Measurements from ENCODE around the gene KANSL1.
"Not testable (repeated sequence)": the region's sequence is repeated elsewhere in the genome, so short reads cannot be mapped to it uniquely, and the experiment has no call there.

The KANSL1 gene

GRCh38 chr17:46008591-46008990 is 184.6 kb downstream of the KANSL1 start:
- no peak for DNase-seq (ENCODE audit: low read depth, low spot score)
- H3K27ac ChIP-seq = no peak overlapping the region

GRCh38 chr17:46007461-46007965 is 185.7 kb downstream of the KANSL1 start:
- no peak overlapping the region for H3K27ac ChIP-seq

GRCh38 chr17:46006082-46006481 is 187.1 kb downstream of the KANSL1 start:
- DNase-seq (ENCODE audit: low read depth, low spot score); H3K27ac ChIP-seq: not testable (repeated sequence)

More at GRCh38 chr17:46007461-46007965, 185.7 kb downstream of the KANSL1 start:
- DNase-seq (ENCODE audit: low read depth, low spot score) = no peak

GRCh38 chr17:46003907-46004748 is 189.1 kb downstream of the KANSL1 start:
- no peak for DNase-seq (ENCODE audit: low read depth, low spot score)
- H3K27ac ChIP-seq = no peak overlapping the region

- no peak for DNase-seq (ENCODE audit: low read depth, low spot score)
- H3K27ac ChIP-seq = no peak overlapping the region
These were observed 190.3 kb downstream of the KANSL1 start for GRCh38 chr17:46002973-46003316.

- H3K27ac ChIP-seq = no peak overlapping the region
- no peak for DNase-seq (ENCODE audit: low read depth, low spot score)
These were observed 190.8 kb downstream of the KANSL1 start for GRCh38 chr17:46002311-46002972.

- no peak overlapping the region for H3K27ac ChIP-seq
- no peak for DNase-seq (ENCODE audit: low read depth, low spot score)
These were observed 191.6 kb downstream of the KANSL1 start for GRCh38 chr17:46001390-46002310.

- DNase-seq (ENCODE audit: low read depth, low spot score) = no peak
These were observed 192.5 kb downstream of the KANSL1 start for GRCh38 chr17:46000757-46001156.

GRCh38 chr17:46000292-46000691 is 192.9 kb downstream of the KANSL1 start:
- no peak for DNase-seq (ENCODE audit: low read depth, low spot score)
- H3K27ac ChIP-seq = no peak overlapping the region

More at GRCh38 chr17:46000757-46001156, 192.5 kb downstream of the KANSL1 start:
- no peak overlapping the region for H3K27ac ChIP-seq

- H3K27ac ChIP-seq = no peak overlapping the region
- no peak for DNase-seq (ENCODE audit: low read depth, low spot score)
These were observed 193.3 kb downstream of the KANSL1 start for GRCh38 chr17:45999900-46000290.

- no peak for DNase-seq (ENCODE audit: low read depth, low spot score)
- H3K27ac ChIP-seq = no peak within 1 kb of the TSS
These were observed 194.0 kb downstream of the KANSL1 start, which contains the start of gene STH for GRCh38 chr17:45998987-45999899. STH (plus strand) TSS chr17:45999250; CDS start chr17:45999280, 30 bp downstream.

GRCh38 chr17:45997624-45998023 is 195.6 kb downstream of the KANSL1 start:
- no peak overlapping the region for H3K27ac ChIP-seq
- no peak for DNase-seq (ENCODE audit: low read depth, low spot score)

- no peak for DNase-seq (ENCODE audit: low read depth, low spot score)
- H3K27ac ChIP-seq = no peak overlapping the region
These were observed 196.1 kb downstream of the KANSL1 start for GRCh38 chr17:45997166-45997565.

GRCh38 chr17:45996282-45996937 is 196.8 kb downstream of the KANSL1 start:
- no peak for DNase-seq (ENCODE audit: low read depth, low spot score)
- H3K27ac ChIP-seq = no peak overlapping the region

GRCh38 chr17:45995627-45996270 is 197.5 kb downstream of the KANSL1 start:
- H3K27ac ChIP-seq = no peak overlapping the region
- DNase-seq (ENCODE audit: low read depth, low spot score) = no peak

GRCh38 chr17:45994987-45995386 is 198.2 kb downstream of the KANSL1 start:
- H3K27ac ChIP-seq = no peak overlapping the region
- no peak for DNase-seq (ENCODE audit: low read depth, low spot score)

GRCh38 chr17:45993962-45994627 is 199.1 kb downstream of the KANSL1 start:
- no peak for DNase-seq (ENCODE audit: low read depth, low spot score)
- no peak overlapping the region for H3K27ac ChIP-seq

GRCh38 chr17:45992904-45993303 is 200.3 kb downstream of the KANSL1 start:
- H3K27ac ChIP-seq = no peak overlapping the region
- DNase-seq (ENCODE audit: low read depth, low spot score) = no peak

Measured in epithelial cell of prostate (primary cell).